Measurements from ENCODE around the gene PIPOX.

The PIPOX gene

DNA sequence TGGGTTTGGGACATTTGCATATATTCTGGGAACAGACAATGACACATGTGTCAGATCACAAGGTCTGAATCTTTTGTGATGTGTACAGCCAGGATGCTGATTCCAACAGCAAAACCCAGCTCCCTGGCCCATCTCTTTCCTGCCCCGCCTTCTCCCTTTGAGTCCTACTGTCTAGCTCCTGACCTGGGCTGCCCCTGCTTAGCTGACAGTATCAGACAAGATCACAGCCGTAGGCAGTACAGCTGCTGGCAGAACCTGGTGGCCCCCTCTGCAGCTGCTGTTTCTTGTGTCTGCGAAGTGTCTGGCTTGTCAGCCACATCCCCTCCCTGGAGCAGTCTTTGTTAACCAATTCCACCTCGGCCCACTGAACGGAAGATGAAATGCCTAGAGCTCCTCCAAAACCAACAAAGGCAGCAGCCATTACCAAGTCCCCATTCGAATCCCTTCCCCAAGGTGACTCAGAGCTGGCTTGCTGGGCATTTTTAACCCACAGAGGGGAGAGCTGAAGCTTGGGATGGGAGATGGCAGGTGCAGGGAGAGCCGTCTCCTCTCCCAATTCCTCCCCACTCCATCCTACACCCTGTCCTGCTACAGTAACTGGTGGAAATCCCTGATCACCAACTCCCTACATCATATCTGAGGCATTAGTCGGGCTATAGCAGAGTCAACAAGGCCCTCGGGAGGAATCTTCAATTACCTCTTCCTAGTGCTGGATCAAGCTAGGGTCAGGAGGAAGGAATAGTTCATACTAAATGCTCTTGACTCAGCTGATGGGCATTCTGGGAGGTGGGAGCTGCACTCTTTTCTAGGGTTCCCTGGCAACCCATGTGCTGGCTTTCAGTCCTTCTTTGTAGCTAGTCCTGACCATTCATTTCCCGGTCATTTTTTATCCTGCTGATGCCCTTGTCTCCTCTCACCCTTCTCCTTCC is 5.8 kb downstream of the PIPOX start:
- no peak overlapping the region for H3K9ac ChIP-seq (ENCODE audit: low read length)
- no peaks in the 10 kb centered on the region for H3K9me3 ChIP-seq (ENCODE audit: control insufficient read depth, insufficient read depth, low read depth, low read length)
- H3K27ac ChIP-seq (ENCODE audit: low read depth, low read length) = no peak overlapping the region
- H3K4me3 ChIP-seq (ENCODE audit: low read depth, low read length) = no peak overlapping the region
- peaks cover 5% of the 10 kb centered on the region; the same call in 1 of the 2 replicates for H3K36me3 ChIP-seq (ENCODE audit: control insufficient read depth, insufficient read depth, low read length)
- H3K27me3 ChIP-seq (ENCODE audit: control insufficient read depth, insufficient read depth, low read length) = no peaks in the 10 kb centered on the region
- peaks cover 40% of the 10 kb centered on the region for H3K4me1 ChIP-seq (ENCODE audit: control insufficient read depth, insufficient read depth, low read length)

DNA sequence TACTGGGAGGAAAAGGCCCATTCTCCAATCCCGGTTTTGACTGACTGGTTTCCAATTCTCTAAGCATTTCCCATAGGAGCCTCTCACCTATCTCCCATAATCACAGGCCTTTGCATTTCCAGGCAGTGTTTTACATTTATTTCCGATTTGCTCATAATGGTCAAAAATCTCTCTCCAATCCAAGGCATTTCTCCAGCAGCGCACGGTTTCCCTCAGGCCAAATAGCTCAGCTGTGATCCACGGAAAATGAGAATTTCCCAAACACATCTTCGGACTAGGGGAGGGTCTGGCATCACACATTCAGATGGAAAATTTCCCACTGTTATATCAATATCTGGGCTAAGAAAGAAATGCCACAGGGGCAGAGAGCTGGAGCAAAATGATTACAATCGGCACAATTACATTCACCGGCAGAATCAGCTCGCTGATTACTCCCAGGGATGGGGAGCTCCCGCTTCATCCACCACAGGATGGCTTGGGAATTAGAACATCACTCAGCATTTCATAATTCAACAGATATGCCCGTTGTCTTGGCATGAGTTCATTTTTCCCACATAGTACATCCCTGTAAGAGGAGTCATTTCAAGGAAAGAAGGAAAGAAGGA is 6.7 kb downstream of the PIPOX start:
- Histone ChIP-seq H3K4me3 (ENCODE audit: low read depth, low read length) (no peak overlapping the region), H3K9me3 (ENCODE audit: control insufficient read depth, insufficient read depth, low read depth, low read length) (no peaks in the 10 kb centered on the region), H3K27me3 (ENCODE audit: control insufficient read depth, insufficient read depth, low read length) (no peaks in the 10 kb centered on the region), H3K36me3 (ENCODE audit: control insufficient read depth, insufficient read depth, low read length) (peaks cover 10% of the 10 kb centered on the region), H3K9ac (ENCODE audit: low read length) (no peak overlapping the region), H3K4me1 (ENCODE audit: control insufficient read depth, insufficient read depth, low read length) (peaks cover 33% of the 10 kb centered on the region), H3K27ac (ENCODE audit: low read depth, low read length) (no peak overlapping the region)

DNA sequence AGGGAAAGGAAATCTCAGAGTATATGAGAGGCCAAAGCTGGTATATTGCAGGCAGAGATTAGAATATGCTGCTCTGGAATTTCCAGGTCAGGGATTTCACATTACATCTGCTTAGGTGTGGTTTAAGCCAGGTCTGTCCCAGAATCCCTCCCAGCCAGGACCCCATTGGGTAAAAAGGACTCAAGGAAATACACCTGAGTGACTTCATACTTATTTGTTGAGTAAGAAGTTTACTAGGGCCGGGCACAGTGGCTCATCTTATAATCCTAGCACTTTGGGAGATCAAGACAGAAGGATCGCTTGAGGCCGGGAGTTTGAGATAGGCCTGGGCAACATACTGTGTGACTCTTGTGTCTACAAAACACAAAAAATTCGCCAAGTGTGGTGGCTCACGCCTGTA is 7.2 kb downstream of the PIPOX start:
- Histone ChIP-seq H3K4me1 (ENCODE audit: control insufficient read depth, insufficient read depth, low read length) (peaks cover 33% of the 10 kb centered on the region), H3K9me3 (ENCODE audit: control insufficient read depth, insufficient read depth, low read depth, low read length) (no peaks in the 10 kb centered on the region), H3K36me3 (ENCODE audit: control insufficient read depth, insufficient read depth, low read length) (peaks cover 8% of the 10 kb centered on the region), H3K9ac (ENCODE audit: low read length) (no peak overlapping the region), H3K4me3 (ENCODE audit: low read depth, low read length) (no peak overlapping the region), H3K27me3 (ENCODE audit: control insufficient read depth, insufficient read depth, low read length) (no peaks in the 10 kb centered on the region), H3K27ac (ENCODE audit: low read depth, low read length) (no peak overlapping the region)

DNA sequence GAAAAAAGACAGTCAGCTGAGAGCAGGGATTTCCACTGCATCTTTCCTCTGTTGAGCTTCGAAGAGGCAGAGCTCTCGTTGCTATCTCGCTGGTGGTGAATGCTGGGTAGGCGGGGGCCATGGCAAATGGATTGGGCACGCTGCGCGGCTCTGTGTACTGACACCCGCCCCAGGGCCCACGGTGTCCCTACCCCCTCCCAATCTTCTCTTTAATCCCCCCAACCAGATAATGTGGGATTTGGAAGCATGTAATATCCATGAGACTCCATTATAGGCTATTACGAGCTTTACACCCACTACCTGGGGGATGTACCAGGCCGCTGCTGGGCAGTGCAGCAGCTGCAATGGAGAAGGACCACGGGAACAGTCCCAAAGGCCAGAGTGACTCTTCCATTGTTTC is 8.3 kb downstream of the PIPOX start:
- Histone ChIP-seq H3K4me3 (ENCODE audit: low read depth, low read length) (no peak overlapping the region), H3K27me3 (ENCODE audit: control insufficient read depth, insufficient read depth, low read length) (no peaks in the 10 kb centered on the region), H3K36me3 (ENCODE audit: control insufficient read depth, insufficient read depth, low read length) (peaks cover 8% of the 10 kb centered on the region; the same call in 1 of the 2 replicates), H3K9me3 (ENCODE audit: control insufficient read depth, insufficient read depth, low read depth, low read length) (no peaks in the 10 kb centered on the region), H3K9ac (ENCODE audit: low read length) (no peak overlapping the region), H3K4me1 (ENCODE audit: control insufficient read depth, insufficient read depth, low read length) (peaks cover 26% of the 10 kb centered on the region), H3K27ac (ENCODE audit: low read depth, low read length) (no peak overlapping the region)

DNA sequence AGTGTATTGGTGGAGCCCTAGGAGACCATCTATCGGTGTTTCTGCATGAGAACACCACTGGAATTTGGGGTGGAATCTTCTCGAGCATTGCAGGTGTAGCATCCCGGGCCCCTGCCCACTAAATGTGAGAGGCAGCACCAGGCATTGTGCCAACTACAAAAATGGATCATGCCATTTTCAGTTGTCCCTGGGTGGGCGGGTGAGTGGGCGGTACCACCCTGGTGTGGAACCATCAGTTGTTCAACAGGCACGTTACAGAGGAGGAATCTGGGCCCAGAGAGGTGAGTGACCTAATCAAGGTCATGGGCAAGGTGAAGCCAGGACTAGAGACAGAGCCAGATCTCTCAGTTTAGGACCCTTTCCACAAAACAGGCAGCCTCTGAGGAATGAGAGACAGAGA is 8.8 kb downstream of the PIPOX start:
- H3K4me1 ChIP-seq (ENCODE audit: control insufficient read depth, insufficient read depth, low read length) = peaks cover 23% of the 10 kb centered on the region
- H3K4me3 ChIP-seq (ENCODE audit: low read depth, low read length) = no peak overlapping the region
- H3K36me3 ChIP-seq (ENCODE audit: control insufficient read depth, insufficient read depth, low read length) = peaks cover 8% of the 10 kb centered on the region; the same call in 1 of the 2 replicates
- no peak overlapping the region for H3K9ac ChIP-seq (ENCODE audit: low read length)
- no peaks in the 10 kb centered on the region for H3K9me3 ChIP-seq (ENCODE audit: control insufficient read depth, insufficient read depth, low read depth, low read length)
- H3K27me3 ChIP-seq (ENCODE audit: control insufficient read depth, insufficient read depth, low read length) = no peaks in the 10 kb centered on the region
- no peak overlapping the region for H3K27ac ChIP-seq (ENCODE audit: low read depth, low read length)

DNA sequence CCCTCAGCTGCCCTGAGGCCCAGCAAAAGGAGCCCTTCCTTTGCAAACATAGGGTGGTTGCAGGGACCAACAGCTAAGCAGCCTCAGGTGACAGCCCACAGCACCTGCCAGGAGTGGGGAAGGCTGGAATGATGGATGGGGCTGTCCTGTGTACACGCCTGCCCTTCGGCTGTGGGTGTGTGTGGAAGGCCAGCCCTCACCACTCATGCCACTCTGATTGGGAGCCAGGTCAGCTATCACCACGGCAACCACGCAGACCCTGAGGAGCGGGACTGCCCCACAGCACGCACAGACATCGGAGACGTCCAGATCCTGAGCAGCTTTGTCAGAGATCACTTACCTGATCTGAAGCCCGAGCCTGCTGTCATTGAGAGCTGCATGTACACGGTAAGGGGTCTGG is 11.9 kb downstream of the PIPOX start:
- no peak overlapping the region for H3K4me3 ChIP-seq (ENCODE audit: low read depth, low read length)
- H3K27ac ChIP-seq (ENCODE audit: low read depth, low read length) = no peak overlapping the region
- H3K9ac ChIP-seq (ENCODE audit: low read length) = no peak overlapping the region
- no peaks in the 10 kb centered on the region for H3K27me3 ChIP-seq (ENCODE audit: control insufficient read depth, insufficient read depth, low read length)
- peaks cover 8% of the 10 kb centered on the region; the same call in 1 of the 2 replicates for H3K36me3 ChIP-seq (ENCODE audit: control insufficient read depth, insufficient read depth, low read length)
- H3K4me1 ChIP-seq (ENCODE audit: control insufficient read depth, insufficient read depth, low read length) = peaks cover 8% of the 10 kb centered on the region; the same call in 1 of the 2 replicates
- H3K9me3 ChIP-seq (ENCODE audit: control insufficient read depth, insufficient read depth, low read depth, low read length) = no peaks in the 10 kb centered on the region

DNA sequence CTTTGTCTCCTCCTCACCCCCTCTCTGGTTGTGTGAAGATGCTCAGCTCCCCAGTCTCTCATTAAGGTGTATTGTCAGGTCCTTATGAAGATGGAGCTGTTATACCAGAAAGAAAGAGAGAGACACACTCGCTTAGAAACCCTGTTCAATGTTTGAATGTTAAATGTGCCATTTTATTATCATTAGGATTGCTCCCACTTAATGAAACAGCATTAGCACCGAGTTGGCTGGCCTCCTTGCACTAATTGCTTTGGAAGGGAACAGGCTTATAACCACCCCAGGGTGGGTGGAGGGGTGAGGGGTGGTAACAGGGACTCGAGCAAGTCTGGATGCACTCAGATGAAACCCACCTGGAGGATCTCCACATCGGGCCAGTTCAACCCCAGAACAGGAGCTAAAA is 14.4 kb downstream of the PIPOX start:
- Histone ChIP-seq H3K36me3 (ENCODE audit: control insufficient read depth, insufficient read depth, low read length) (peaks cover 8% of the 10 kb centered on the region; the same call in 1 of the 2 replicates), H3K27me3 (ENCODE audit: control insufficient read depth, insufficient read depth, low read length) (no peaks in the 10 kb centered on the region), H3K9me3 (ENCODE audit: control insufficient read depth, insufficient read depth, low read depth, low read length) (no peaks in the 10 kb centered on the region), H3K4me1 (ENCODE audit: control insufficient read depth, insufficient read depth, low read length) (peaks cover 25% of the 10 kb centered on the region), H3K9ac (ENCODE audit: low read length) (no peak overlapping the region), H3K27ac (ENCODE audit: low read depth, low read length) (no peak overlapping the region), H3K4me3 (ENCODE audit: low read depth, low read length) (no peak overlapping the region)

DNA sequence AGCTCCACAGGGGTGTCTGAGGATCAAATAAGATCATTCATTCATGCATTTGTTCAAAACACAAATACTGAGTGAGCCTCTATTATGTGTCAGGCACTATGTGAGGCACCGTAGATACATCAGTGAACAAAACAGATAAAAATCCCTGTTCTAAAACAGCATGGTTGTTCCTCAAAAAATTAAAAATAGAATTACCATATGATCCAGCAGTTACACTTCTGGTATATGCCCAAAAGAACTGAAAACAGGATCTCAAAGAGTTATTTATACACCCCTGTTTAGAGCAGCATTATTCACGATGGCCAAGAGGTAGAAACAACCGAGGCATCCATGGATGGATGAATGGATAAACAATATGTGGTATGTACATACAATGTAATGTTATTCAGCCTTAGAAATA is 15.4 kb downstream of the PIPOX start:
- Histone ChIP-seq H3K36me3 (ENCODE audit: control insufficient read depth, insufficient read depth, low read length) (peaks cover 8% of the 10 kb centered on the region; the same call in 1 of the 2 replicates), H3K4me3 (ENCODE audit: low read depth, low read length) (no peak overlapping the region), H3K27ac (ENCODE audit: low read depth, low read length) (no peak overlapping the region), H3K9ac (ENCODE audit: low read length) (no peak overlapping the region), H3K4me1 (ENCODE audit: control insufficient read depth, insufficient read depth, low read length) (peaks cover 30% of the 10 kb centered on the region), H3K9me3 (ENCODE audit: control insufficient read depth, insufficient read depth, low read depth, low read length) (no peaks in the 10 kb centered on the region), H3K27me3 (ENCODE audit: control insufficient read depth, insufficient read depth, low read length) (no peaks in the 10 kb centered on the region)

DNA sequence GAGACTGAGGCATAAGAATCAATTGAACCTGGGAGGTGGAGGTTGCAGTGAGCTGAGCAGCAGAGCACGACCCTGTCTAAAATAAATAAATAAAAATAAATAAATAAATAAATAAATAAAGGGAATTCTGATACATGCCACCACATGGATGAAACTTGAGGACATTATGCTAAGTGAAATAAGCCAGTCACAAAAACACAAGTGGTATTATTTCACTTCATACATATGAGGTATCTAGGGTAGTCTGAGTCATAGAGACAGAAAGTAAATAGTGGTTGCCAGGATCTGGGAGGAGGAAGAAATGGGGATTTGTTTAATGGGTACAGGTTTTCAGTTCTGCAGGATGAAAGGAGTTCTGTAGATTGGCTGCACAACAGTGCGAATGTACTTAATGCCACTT is 16.3 kb downstream of the PIPOX start:
- Histone ChIP-seq H3K27me3 (ENCODE audit: control insufficient read depth, insufficient read depth, low read length) (no peaks in the 10 kb centered on the region), H3K27ac (ENCODE audit: low read depth, low read length) (no peak overlapping the region), H3K9ac (ENCODE audit: low read length) (no peak overlapping the region), H3K4me3 (ENCODE audit: low read depth, low read length) (no peak overlapping the region), H3K9me3 (ENCODE audit: control insufficient read depth, insufficient read depth, low read depth, low read length) (no peaks in the 10 kb centered on the region), H3K36me3 (ENCODE audit: control insufficient read depth, insufficient read depth, low read length) (peaks cover 7% of the 10 kb centered on the region; the same call in 1 of the 2 replicates), H3K4me1 (ENCODE audit: control insufficient read depth, insufficient read depth, low read length) (peaks cover 30% of the 10 kb centered on the region)

DNA sequence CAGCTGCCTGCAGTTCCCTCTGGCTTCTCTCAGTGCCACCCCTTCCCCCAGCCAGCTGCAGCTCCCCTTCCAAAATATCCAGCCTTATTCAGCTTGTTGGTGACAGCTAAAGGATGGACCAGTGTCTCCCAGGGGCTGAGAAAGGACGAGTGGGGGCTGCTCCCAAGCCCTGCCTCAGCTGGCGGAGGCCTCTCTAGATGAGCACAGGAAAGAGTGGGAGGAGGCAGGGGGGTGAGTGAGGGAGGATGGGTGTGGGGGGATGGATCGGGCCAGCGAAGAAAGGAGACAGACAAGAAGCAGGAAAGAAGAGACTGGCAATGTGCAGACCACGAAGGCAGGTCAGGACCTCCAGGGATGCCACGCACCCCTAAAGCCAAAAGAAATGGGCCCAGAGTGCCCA is 17.5 kb downstream of the PIPOX start:
- Histone ChIP-seq H3K9me3 (ENCODE audit: control insufficient read depth, insufficient read depth, low read depth, low read length) (no peaks in the 10 kb centered on the region), H3K4me1 (ENCODE audit: control insufficient read depth, insufficient read depth, low read length) (peaks cover 30% of the 10 kb centered on the region), H3K36me3 (ENCODE audit: control insufficient read depth, insufficient read depth, low read length) (no peaks in the 10 kb centered on the region), H3K27ac (ENCODE audit: low read depth, low read length) (no peak overlapping the region), H3K9ac (ENCODE audit: low read length) (no peak overlapping the region), H3K27me3 (ENCODE audit: control insufficient read depth, insufficient read depth, low read length) (no peaks in the 10 kb centered on the region), H3K4me3 (ENCODE audit: low read depth, low read length) (no peak overlapping the region)

DNA sequence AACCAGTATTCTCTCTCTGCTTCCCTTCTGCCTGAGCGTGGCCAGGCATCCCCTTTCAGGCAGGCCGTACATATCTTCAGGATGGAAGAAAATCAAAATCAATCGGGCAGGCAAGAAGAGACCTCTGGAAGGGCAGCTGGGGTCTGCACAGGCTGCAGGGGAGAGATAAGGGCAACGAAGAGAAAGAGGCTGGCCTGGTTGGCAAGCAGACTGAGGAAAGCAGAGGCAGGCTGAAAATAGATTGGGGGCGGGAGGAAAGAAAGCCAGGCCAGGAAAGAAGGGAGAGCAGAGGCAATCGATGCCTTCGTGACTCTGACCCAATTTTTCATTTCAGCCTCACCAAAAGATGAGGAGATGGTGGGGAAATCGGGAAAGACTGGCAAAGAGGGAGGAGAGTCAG is 18.1 kb downstream of the PIPOX start:
- no peaks in the 10 kb centered on the region for H3K27me3 ChIP-seq (ENCODE audit: control insufficient read depth, insufficient read depth, low read length)
- H3K36me3 ChIP-seq (ENCODE audit: control insufficient read depth, insufficient read depth, low read length) = no peaks in the 10 kb centered on the region
- no peaks in the 10 kb centered on the region for H3K9me3 ChIP-seq (ENCODE audit: control insufficient read depth, insufficient read depth, low read depth, low read length)
- peaks cover 30% of the 10 kb centered on the region for H3K4me1 ChIP-seq (ENCODE audit: control insufficient read depth, insufficient read depth, low read length)
- no peak overlapping the region for H3K4me3 ChIP-seq (ENCODE audit: low read depth, low read length)
- H3K9ac ChIP-seq (ENCODE audit: low read length) = no peak overlapping the region
- H3K27ac ChIP-seq (ENCODE audit: low read depth, low read length) = no peak overlapping the region

Data from HUES6 (cell line).